GM15510 (cell line): ENCODE results near the gene DLL4.

Source experiments
- POLR2A ChIP-seq: IDR thresholded peaks from 3 replicates; pipeline ENCODE4 v1.6.1; 2011; ENCODE audit warnings: borderline replicate concordance; ENCODE audit not compliant: insufficient read length; ENCODE audit errors: extremely low read depth

DLL4 gene

GRCh38 chr15:40928821-40929659 lies at the start of gene DLL4:
DLL4 (plus strand) TSS chr15:40929340; CDS start chr15:40929669, 329 bp downstream.
- peak; percentile 46 for TF ChIP-seq POLR2A

DNA sequence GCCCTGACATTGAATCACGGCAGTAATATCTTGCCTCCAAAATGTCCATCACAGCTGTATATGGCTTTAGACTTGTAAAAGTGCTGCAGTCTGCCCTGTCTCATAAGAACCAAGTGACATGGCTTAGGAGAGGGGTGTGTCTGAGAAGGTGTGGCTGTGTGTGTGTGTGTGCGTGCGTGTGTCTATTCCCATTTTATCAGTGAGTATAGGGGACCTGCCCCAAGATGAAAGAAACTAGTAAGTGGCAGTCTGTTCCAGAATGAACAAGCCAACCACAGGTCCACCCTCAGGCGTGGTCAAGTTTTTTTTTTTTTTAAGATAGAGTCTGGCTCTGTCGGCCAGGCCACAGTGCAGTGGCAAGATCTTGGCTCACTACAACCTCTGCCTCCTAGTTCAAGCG lies 49.5 kb upstream of the DLL4 start:
- TF ChIP-seq POLR2A: no peak

DNA sequence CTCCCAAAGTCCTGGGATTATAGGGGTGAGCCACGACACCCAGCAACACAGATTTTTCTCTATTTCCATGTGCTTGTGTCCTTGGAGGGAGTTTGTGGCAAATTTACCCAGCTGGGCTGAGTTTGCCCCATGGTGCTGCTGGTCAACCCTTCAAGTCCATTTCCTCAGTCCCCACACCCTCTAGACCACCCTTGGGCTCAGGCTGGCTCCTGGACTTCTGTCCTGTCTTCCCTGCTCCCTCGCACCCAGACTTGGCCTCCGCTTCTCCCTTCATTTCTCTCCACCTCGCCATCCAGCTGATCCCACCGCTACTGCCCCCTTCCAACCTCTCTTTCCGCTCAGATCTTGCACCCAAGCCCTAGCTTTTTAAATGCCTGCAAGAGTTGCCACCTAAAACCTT lies 47.8 kb upstream of the DLL4 start:
- no peak for TF ChIP-seq POLR2A

GRCh38 chr15:40886586-40886985 lies 42.6 kb upstream of the DLL4 start:
- no peak for TF ChIP-seq POLR2A

DNA sequence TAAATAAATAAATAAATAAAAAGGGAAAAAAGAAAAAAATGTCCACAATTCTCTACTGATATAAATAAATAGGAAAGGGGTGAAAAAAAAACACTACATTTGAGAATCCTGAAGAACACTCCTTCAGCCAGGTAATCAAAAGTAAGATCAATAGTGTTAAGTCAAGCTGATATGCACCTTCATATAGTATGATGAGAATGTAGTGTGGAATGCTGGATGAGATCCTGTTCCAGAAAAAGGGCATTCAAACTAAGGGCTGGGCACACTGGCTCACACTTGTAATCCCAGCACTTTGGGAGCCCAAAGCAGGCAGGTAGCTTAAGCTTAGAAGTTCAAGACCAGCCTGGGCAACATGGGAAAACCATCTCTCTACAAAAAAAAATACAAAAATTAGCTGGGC lies 40.0 kb upstream of the DLL4 start:
- TF ChIP-seq POLR2A: no peak

DNA sequence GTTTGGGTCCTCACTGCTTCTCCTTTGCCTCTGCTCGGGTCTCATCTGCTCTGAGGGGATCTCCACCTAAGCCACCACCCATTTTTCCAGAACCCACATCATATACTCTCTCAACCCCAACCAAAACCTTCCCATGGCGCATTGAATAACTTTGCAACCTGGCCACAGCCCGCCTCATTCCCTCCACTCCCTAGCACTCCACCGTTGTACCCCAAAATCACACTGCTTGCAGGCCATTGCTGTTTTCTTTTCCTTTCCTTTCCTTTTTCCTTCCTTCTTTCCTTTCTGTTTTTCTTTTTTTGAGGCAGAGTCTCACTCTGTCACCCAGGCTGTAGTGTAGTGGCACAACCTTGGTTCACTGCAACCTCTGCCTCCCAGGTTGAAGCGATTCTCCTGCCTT lies 38.0 kb upstream of the DLL4 start:
- TF ChIP-seq POLR2A: no peak

DNA sequence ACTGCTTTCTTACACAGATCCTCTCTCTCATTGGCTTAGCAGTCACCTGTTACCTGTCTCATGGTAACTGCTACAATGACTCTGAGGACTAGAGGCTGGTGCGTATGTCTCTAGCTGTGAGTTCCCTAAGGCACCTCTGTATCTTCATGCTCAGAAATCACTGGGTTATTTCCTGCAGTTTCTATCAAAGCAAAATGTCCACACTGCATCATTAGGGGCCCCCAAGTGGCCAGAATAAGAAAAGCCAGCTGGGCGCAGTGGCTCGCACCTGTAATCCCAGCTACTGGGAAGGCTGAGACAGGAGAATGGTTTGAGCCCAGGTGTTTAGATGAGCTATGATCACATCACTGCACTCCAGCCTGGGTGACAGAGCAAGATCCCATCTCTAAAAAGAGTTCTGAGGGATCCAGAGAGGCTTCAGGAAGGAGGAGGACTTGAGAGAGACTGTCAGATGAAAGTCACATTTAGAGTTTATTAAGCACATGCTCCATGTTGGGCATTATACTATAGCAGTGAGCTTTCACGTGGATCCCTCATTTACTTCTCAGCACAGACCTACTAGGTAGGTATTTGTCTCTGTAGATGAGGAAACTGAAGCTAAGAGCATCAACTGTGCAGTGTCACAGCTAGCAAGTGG lies 37.2 kb upstream of the DLL4 start:
- TF ChIP-seq POLR2A: no peak

GRCh38 chr15:40892447-40893012 lies 36.6 kb upstream of the DLL4 start:
- TF ChIP-seq POLR2A: no peak

- no peak for TF ChIP-seq POLR2A
These were observed 36.0 kb upstream of the DLL4 start for GRCh38 chr15:40893019-40893670.

DNA sequence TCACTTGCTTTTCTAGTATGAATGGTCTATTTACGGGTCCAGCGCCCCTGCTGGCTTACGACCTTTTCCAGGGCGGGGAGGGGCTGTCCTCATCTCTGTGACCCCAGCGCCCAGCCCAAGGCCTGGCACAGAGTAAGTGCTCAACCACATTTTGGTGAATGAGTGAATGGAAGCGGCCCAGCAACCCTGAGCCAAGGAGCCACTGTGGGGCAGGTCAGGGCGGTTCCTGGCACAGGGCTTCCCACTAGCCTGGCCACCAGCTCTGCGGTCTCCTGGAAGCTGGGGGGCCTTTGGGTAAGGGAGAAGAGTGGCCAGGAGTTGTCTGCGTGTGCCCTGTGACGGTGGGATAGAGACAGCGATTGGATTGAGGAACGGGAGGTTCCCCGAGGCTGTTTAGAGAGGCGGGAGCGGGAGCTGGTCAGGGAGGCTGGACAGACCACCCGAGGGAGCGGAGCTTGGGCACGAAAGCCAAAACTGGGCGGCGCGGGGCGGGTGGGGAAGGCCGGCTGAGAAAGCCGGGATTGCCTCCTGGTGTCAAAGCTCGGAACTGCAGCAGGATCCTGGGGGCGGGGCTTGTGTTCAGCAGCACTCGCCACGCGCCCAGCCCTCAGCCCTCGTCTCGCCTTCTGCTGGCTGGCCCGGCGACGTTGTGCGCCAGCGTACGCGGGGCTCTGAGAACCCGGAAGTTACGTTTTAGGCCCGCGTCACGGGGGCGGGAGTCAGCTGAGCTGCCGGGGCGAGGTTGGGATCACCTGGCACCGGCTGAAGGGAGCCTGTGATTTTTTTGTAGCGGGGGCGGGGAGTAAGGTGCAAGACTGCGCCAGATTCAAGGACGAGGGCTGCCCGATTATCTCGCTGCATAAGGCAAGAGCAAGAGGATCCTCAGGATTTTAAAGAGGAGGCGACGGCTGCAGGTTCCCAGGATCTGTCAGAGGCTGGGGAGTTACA lies 35.1 kb upstream of the DLL4 start, which contains the start of gene VPS18:
VPS18 (plus strand) TSS at position 718 of the 948 bp plus-strand sequence. CDS start 319 bp downstream, outside the sequence.
- peak; percentile 63 for TF ChIP-seq POLR2A

- peak; percentile 1 for TF ChIP-seq POLR2A
These were observed 34.3 kb upstream of the DLL4 start for GRCh38 chr15:40894681-40895448.

DNA sequence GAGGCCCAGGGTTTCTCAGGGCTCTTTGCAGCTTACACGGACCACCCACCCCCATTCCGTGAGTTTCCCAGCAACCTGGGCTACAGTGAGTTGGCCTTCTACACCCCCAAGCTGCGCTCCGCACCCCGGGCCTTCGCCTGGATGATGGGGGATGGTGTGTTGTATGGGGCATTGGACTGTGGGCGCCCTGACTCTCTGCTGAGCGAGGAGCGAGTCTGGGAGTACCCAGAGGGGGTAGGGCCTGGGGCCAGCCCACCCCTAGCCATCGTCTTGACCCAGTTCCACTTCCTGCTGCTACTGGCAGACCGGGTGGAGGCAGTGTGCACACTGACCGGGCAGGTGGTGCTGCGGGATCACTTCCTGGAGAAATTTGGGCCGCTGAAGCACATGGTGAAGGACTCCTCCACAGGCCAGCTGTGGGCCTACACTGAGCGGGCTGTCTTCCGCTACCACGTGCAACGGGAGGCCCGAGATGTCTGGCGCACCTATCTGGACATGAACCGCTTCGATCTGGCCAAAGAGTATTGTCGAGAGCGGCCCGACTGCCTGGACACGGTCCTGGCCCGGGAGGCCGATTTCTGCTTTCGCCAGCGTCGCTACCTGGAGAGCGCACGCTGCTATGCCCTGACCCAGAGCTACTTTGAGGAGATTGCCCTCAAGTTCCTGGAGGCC lies 29.5 kb upstream of the DLL4 start:
- no peak for TF ChIP-seq POLR2A
